HG03442 (cell line): Measurements from ENCODE around the gene CAMK2N2.

Source experiments
- ATAC-seq: cut with Tn5 transposase; IDR thresholded peaks from one replicate; pipeline ENCODE4 v1.9.1; 2021; ENCODE audit warnings: mild to moderate bottlenecking, moderate library complexity; ENCODE audit not compliant: unreplicated experiment

CAMK2N2 gene

DNA sequence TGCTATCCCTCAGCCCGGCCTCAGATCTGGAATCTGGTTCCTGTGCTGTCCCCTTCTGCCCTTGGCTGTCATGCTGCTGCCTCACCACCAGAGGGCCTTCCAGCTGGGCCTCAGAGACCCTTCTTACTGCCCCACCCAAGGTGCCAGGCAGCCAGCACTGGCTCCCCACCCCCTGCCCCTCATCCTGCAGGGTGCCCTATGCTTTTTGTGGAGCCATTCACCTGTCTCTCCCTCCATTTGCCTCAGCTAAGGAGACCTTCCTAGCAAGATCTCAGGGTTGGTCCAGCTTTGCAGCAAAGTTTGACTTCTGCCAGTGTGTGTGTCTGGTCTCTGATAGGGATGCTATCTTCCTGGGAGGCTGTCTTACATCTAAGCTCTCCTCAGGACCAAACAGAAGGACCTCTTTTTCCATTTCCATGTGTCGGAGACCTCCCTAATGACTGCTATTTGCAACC, 33.8 kb downstream of the CAMK2N2 start:
- no peak for ATAC-seq

DNA sequence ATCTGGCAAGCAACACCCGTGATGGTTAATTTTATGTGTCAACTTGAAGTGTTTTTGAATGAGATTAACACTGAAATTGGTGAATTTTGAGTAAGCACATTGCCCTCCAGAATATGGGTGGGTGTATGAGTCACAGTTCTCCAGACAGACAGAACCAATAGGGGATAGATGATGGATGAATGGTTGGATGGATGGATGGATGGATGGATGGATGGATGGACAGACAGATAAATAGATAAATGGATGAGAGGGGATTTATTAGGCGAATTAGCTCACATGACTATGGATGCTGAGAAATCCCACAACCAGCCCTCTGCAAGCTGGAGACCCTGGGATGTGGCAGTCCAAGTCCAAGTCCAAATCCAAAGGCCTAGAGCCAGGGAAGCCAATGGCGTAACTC, 37.4 kb downstream of the CAMK2N2 start:
- no peak for ATAC-seq

DNA sequence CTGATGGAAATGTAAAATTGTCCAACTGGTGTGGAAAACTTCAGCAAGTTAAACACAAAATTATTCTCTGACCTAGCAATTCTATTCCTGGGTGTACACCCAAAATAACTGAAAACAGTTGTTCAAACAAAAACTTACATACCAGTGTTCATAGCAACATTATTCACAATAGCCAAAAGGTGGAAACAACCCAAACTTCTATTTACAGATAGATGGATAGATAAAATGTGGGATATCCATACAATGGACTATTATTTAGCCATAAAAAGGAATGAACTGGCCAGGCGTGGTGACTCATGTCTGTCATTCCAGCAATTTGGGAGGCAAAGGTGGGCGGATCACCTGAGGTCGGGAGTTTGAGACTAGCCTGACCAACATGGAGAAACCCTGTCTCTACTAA, 38.8 kb downstream of the CAMK2N2 start:
- ATAC-seq = no peak

DNA sequence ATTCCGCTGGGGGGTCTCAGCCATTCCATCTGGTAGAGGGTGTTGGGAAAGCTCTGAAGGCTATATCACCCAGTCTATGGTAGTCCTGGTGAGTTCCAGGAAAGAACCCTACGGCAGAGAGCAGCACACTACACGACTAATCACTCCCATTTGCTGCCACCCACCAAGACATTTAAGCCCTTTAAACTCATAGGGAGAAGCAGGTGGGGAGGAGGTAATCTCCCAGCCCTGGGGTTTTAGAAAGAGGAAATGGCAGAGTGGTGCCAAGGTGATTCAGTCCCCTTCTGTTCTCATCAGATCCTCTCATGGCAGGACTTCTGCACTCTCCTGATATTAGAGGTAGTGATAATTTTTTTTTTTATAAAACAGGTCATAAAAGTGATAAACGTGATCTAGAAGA, 42.5 kb downstream of the CAMK2N2 start:
- ATAC-seq = no peak

DNA sequence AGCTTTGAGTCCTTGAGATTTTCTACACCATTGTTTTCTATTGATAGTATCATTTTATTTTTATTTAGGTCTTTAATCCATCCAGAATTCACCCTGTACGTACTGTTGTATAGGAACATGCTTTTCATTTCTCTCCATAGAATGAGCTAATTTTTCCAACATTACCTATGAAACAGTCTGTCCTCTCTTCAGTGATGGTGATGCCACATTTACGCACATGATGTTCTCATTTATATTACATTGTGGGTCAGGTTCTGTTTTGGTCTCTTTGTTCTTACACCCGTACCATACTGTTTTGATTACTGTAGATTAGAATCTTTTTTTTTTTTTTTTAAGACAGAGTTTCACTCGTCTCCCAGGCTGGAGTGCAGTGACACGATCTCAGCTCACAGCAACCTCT, 49.6 kb downstream of the CAMK2N2 start:
- ATAC-seq = no peak

DNA sequence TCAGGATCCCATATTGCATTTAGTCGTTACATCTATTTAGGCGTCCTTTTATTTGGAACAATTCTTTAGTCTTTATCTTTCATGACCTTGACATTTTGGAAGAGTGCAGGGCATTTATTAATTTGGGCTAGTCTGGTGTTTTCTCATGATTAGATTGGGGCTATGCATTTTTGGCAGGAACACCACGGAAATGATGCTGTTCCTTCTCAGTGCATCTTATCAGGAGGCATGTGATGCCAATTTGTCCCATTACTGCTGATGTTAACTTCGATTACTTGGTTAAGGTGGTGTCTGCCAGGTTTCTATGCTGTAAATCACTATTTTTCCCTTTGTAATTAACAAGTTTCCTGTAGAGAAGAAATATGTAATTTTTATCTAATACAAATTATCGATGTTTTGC, 50.1 kb downstream of the CAMK2N2 start:
- ATAC-seq = no peak
